ENCODE results near the gene ENOX1.
A peak's percentile ranks its signal among the peaks of the same experiment; 100 is the strongest.

The ENOX1 gene

DNA sequence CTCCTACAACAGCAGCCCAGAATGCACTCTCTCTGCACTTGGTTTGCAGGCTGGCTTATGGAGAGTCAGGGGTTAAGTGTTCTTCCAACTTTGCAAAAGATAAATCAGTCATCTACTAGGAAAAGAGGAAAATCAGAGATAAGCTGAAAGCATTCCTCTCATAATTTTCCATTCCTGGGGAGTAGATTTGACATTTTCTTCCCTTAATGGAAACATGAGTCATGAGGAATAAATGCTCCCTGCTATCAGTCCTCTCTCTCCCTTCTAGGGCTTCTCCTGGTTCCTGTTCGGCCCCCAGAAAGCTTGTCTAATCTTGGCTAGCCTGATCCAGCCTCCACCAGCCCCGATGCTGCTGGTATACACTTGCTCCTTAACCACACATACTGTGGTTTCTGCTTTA is 28.4 kb upstream of the ENOX1 start:
- DNase-seq (ENCODE audit: low read depth): no peak

DNA sequence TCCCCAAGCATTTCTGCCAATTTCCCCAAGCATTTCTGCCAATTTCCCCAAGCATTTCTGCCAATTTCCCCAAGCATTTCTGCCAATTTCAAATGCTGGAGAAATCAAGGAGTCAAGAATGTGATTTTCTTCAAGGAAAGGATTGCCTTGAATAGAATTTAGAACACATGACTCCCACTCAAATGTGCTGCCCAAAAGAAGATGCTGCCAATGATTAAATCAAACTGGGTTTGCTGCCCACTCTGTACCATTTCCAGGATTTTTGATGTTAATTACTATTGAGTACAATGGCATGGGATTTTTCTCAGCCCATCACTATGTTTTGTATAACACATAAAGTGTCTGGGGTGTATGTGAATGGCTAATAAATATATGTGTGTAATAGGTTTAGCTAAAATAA is 21.9 kb upstream of the ENOX1 start:
- no peak for DNase-seq (ENCODE audit: low read depth)
- TF ChIP-seq, protein P1, sequence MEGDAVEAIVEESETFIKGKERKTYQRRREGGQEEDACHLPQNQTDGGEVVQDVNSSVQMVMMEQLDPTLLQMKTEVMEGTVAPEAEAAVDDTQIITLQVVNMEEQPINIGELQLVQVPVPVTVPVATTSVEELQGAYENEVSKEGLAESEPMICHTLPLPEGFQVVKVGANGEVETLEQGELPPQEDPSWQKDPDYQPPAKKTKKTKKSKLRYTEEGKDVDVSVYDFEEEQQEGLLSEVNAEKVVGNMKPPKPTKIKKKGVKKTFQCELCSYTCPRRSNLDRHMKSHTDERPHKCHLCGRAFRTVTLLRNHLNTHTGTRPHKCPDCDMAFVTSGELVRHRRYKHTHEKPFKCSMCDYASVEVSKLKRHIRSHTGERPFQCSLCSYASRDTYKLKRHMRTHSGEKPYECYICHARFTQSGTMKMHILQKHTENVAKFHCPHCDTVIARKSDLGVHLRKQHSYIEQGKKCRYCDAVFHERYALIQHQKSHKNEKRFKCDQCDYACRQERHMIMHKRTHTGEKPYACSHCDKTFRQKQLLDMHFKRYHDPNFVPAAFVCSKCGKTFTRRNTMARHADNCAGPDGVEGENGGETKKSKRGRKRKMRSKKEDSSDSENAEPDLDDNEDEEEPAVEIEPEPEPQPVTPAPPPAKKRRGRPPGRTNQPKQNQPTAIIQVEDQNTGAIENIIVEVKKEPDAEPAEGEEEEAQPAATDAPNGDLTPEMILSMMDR (IDR thresholded peaks at IDR 0.05; ENCODE audit: insufficient read depth, low read depth, low read length, missing control alignments): no peak
- no peak overlapping the region for H3K4me3 ChIP-seq (ENCODE audit: low read depth, low read length)

More for the DNA sequence above, 28.4 kb upstream of the ENOX1 start:
- TF ChIP-seq, protein P1 (IDR thresholded peaks at IDR 0.05; ENCODE audit: insufficient read depth, low read depth, low read length, missing control alignments): no peak
- no peak overlapping the region for H3K4me3 ChIP-seq (ENCODE audit: low read depth, low read length)

DNA sequence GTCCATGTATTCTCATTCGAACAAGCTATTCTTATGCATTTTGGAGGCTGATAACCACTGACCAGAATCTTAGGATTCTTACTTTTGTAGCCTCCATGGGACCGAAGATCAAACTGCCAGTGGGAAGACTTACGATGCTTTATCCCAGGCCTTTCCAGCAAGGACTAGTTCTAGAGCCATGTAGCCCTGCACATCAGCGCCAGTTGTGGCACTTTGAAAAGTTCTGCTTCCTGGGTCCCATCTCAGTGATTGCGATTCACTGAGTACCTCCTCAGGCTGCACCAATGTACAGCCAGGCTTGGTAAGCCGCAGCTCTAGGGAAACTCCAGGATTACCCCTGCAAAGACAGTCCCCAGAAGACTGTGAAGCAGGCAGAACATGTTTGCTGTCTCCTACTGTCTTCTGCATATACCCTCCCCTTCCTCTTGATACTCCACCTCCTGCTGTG is 18.9 kb upstream of the ENOX1 start:
- TF ChIP-seq, protein P1 (IDR thresholded peaks at IDR 0.05; ENCODE audit: insufficient read depth, low read depth, low read length, missing control alignments): no peak
- no peak overlapping the region for H3K4me3 ChIP-seq (ENCODE audit: low read depth, low read length)
- DNase-seq (ENCODE audit: low read depth): peak; percentile 43

DNA sequence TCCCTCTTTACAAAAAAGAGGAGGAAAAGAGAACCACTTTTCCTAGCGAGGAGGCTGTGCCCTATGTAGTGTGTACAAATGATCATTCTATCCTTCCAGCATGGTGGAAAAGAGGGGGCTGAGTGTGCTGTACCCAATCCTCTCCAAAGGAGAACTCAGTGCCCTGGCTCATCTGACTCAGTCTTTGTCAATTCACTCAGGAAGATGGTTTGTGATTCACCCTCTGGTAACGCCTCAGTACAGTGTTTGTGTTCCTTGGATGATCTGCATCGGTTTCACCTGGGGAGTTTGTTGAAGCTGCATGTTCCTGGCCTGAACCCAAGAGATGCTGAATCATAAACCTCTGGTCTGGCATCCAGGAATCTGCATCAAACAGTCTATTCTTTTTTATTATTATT is 18.3 kb upstream of the ENOX1 start:
- peak; percentile 9 for DNase-seq (ENCODE audit: low read depth)
- TF ChIP-seq, protein P1 (IDR thresholded peaks at IDR 0.05; ENCODE audit: insufficient read depth, low read depth, low read length, missing control alignments): no peak
- no peak overlapping the region for H3K4me3 ChIP-seq (ENCODE audit: low read depth, low read length)

DNA sequence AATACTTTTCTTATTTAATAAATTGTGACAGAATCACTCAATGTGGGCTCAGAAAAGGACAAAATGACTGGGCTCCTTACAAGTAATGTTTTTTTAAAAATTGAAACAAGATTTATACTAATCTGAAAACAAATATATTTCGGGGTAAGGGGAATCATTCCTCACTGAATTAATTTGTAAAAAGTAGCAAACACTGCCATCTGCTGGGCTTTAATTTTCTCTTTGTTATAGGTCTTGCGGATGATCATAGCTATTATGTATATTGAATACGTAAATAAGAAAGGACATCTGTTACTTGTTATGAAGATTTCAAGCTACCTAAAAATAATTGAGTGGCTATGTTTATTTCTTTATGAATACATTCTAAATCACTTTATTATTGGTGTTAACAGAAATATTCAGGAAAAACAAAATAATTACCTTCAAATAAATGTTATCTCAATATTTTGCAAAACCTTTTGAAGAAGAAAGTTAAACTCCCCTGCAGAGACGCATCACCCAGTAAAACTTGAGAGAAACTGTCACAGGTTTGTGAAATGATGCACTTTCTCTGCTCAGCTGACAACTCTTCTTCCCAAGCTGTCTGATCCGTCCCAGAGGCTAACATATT is 17.8 kb upstream of the ENOX1 start:
- peak; percentile 66 for DNase-seq (ENCODE audit: low read depth)
- TF ChIP-seq, protein P1 (IDR thresholded peaks at IDR 0.05; ENCODE audit: insufficient read depth, low read depth, low read length, missing control alignments): peak; percentile 18

DNA sequence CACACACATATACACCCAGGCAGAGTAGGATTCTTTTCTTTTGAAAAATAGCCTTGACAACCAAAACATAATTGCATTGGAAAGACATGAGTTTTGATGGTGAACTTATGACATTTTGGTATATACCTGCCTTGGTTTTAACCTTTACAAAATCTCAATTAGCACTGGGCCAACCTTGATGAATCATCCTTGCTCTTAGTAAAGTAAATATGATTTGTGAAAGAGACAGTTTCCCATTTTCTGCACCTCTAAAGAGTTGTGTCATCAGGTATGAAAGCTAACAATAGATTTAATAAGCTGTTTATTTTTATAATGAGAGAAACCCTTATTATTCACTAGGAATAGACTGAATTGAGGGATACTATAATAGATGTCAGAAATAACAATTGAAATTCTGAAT is 15.7 kb upstream of the ENOX1 start:
- H3K4me3 ChIP-seq (ENCODE audit: low read depth, low read length): no peak overlapping the region
- no peak for DNase-seq (ENCODE audit: low read depth)
- TF ChIP-seq, protein P1 (IDR thresholded peaks at IDR 0.05; ENCODE audit: insufficient read depth, low read depth, low read length, missing control alignments): no peak

More for the DNA sequence above, 17.8 kb upstream of the ENOX1 start:
- no peak overlapping the region for H3K4me3 ChIP-seq (ENCODE audit: low read depth, low read length)

DNA sequence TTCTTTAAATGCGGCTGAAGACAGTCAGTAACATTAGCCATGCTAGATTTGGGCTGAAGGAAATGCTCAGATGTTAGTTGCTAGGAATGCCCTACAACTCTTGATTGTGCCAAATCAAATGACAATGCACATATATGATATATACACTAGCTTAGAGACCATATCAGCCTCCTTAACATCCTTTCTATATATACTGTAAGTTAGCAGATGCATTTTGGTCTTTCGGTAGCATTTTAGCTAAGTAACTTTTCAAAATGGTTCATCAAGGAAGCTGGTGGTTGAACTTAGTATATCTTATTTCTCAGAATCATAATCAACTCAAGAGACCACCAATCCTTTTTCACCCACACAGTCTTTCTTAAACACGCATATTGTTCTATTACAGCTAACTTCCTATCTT is 14.1 kb upstream of the ENOX1 start:
- TF ChIP-seq, protein P1 (IDR thresholded peaks at IDR 0.05; ENCODE audit: insufficient read depth, low read depth, low read length, missing control alignments): no peak
- no peak for DNase-seq (ENCODE audit: low read depth)

More for the DNA sequence above, 14.1 kb upstream of the ENOX1 start:
- no peak overlapping the region for H3K4me3 ChIP-seq (ENCODE audit: low read depth, low read length)
